Stimulated activated CD4-positive, alpha-beta T cell treated with anti-CD3 and anti-CD28 coated beads, Interleukin-15, amount 100 ng/mL, for 24 hours (primary cell): ENCODE results near the gene INHBE.
"Not testable (repeated sequence)": the region's sequence is repeated elsewhere in the genome, so short reads cannot be mapped to it uniquely, and the experiment has no call there.

Experiments
- DNase-seq: peaks from one replicate; pipeline ENCODE4 v3.0.0-alpha.2; 2020

The INHBE gene

GRCh38 chr12:57500213-57500612 is 45.1 kb downstream of the INHBE start:
- no peak for DNase-seq

- DNase-seq: not testable (repeated sequence)
Measured at GRCh38 chr12:57502311-57502969, 47.3 kb downstream of the INHBE start.

- DNase-seq: not testable (repeated sequence)
Measured at GRCh38 chr12:57506541-57506940, 51.4 kb downstream of the INHBE start.
